GM10847 (cell line): ENCODE data around the gene ANK2.

ENCODE experiments used
- POLR2A ChIP-seq: IDR thresholded peaks from 2 replicates; pipeline ENCODE4 v1.6.1; 2011; ENCODE audit not compliant: insufficient read length; ENCODE audit errors: extremely low read depth

ANK2 gene

DNA sequence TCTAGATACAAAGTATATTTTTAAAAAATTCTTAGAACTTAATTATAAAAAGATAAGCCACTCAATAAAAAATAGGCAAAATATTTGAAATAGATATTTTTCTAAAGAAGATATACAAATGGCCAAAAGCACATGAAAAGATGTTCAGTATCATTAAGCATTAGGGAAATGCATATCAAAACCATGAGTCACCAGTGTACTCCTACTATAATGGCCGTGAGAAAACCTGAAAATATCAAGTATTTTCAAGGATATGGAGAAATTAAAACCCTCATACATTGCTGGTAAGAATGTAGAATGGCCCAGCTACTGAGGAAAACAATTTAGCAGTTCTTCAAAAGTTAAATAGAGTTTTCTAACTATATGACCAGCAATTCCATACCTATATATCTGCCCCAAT lies 374.2 kb downstream of the ANK2 start:
- TF ChIP-seq POLR2A = no peak

DNA sequence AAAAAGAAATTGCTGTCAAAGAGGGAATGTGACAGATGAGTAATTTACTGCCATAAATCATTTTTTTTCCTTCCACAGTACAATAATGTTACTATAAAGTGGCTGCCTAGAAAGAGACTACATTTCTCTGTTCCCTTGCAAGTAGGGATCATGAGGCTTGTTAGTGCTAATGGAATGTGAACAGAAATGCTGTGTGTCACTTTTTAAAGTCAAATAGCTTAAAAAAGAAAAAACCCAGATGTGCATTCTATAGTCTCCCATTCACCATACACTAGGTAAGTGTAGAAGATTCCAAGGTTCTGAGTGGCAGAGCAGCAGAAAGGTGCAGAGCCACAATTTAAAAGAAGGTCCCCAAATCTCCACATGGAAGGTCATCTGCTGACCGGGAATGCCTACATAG lies 383.7 kb downstream of the ANK2 start:
- TF ChIP-seq POLR2A = no peak
